SK-N-MC (cell line): Measurements from ENCODE around the gene GDF9.

Experiments
- EZH2 ChIP-seq: fragments of 200-600 bp; sonication (generic); IDR thresholded peaks from one replicate; pipeline ENCODE4 v1.6.1; 2017; ENCODE audit warnings: antibody characterized with exemption
- POLR2AphosphoS5 ChIP-seq: IDR thresholded peaks from 2 replicates; pipeline ENCODE4 v1.6.1; 2012; ENCODE audit warnings: mild to moderate bottlenecking, low read depth, low read length, borderline replicate concordance

DNA sequence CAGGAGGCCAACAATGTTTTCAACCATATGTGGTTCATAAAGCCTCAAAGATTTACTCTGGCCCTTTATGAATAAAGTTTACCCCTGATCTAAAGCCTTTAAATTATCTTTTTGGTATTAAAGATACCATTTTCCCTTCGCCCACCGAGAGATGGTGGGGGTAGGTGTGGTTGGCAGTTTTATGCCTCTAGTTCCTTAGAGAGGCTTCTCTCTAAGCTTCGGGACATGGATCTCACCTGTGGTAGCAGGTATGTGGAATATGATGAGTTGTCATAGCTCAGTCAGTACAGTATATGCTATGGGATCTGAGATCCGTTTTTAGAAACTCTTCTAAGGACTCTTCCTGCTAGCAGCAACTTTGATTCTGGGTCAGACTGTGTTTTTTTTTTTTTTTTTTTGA, 2.5 kb upstream of the GDF9 start:
- TF ChIP-seq EZH2 (no peak), POLR2AphosphoS5 (0 out of 2 replicates have a peak, but pooled peaks have one; percentile 15)
